A673 (cell line): ENCODE data around the gene TSG101. TPM values are rescaled to one million over a fixed set of nuclear protein-coding genes. Genes with fewer than 3 reads are reported as not detected.

Source experiments
- BruUV-seq: library from RNA; stranded (reverse); fragments of 400-500 nt; replicated peaks from 2 replicates; lab custom pipeline; 2021; lab: Mats Ljungman, UMichigan
- CTCF ChIA-PET: fragments of 300-600 bp; sonication (Branson Sonifier 250); formaldehyde crosslinking; loops from one replicate; lab custom pipeline; 2022; ENCODE audit warnings: antibody characterized with exemption; lab: Charles Lee
- POLR2A ChIA-PET: fragments of 300-600 bp; sonication (Branson Sonifier 250); formaldehyde crosslinking; loops from one replicate; lab custom pipeline; 2022; ENCODE audit warnings: antibody characterized with exemption; ENCODE audit not compliant: low non-redundant PET; lab: Charles Lee
- DNase-seq: peaks from one replicate; pipeline ENCODE4 v3.0.0-alpha.2; 2015; ENCODE audit warnings: low spot score
- H3K27ac ChIP-seq: fragments of 200-600 bp; sonication (generic); 2 replicates; pipeline ENCODE4 v1.5.1; 2016; ENCODE audit warnings: mixed run types, low read depth, mild to moderate bottlenecking, mixed read lengths, antibody characterized with exemption, low read length; ENCODE audit not compliant: poor library complexity, severe bottlenecking
- H3K27me3 ChIP-seq: fragments of 200-600 bp; sonication (generic); replicated peaks from 2 replicates; pipeline ENCODE4 v1.6.1; 2017; ENCODE audit warnings: mixed run types, low read depth, mild to moderate bottlenecking, mixed read lengths, antibody characterized with exemption, low read length; ENCODE audit not compliant: insufficient read depth, poor library complexity
- H3K36me3 ChIP-seq: fragments of 200-600 bp; sonication (generic); 2 replicates; pipeline ENCODE4 v1.6.1; 2016; ENCODE audit warnings: mixed run types, mild to moderate bottlenecking, mixed read lengths, antibody characterized with exemption, low read length; ENCODE audit not compliant: insufficient read depth, poor library complexity, severe bottlenecking
- H3K4me1 ChIP-seq: fragments of 200-600 bp; sonication (generic); 2 replicates; pipeline ENCODE4 v1.6.1; 2017; ENCODE audit warnings: mixed run types, mild to moderate bottlenecking, mixed read lengths, antibody characterized with exemption, low read length; ENCODE audit not compliant: insufficient read depth, poor library complexity, severe bottlenecking
- H3K4me3 ChIP-seq: fragments of 200-600 bp; sonication (generic); 2 replicates; pipeline ENCODE4 v1.5.1; 2016; ENCODE audit warnings: low read depth, mixed run types, mild to moderate bottlenecking, mixed read lengths, low read length; ENCODE audit not compliant: poor library complexity, severe bottlenecking
- H3K9me3 ChIP-seq: fragments of 200-600 bp; sonication (generic); 2 replicates; pipeline ENCODE4 v1.6.1; 2016; ENCODE audit warnings: mixed run types, low read depth, mild to moderate bottlenecking, mixed read lengths, antibody characterized with exemption, low read length; ENCODE audit not compliant: poor library complexity, severe bottlenecking
- CTCF ChIP-seq: fragments of 300-800, 200-600 bp; sonication (generic); conservative IDR thresholded peaks from 2 replicates; pipeline ENCODE4 v1.5.1; 2017; ENCODE audit warnings: low read depth, mild to moderate bottlenecking, antibody characterized with exemption, low read length, moderate library complexity, mixed read lengths
- EZH2 ChIP-seq: fragments of 200-600 bp; sonication (generic); IDR thresholded peaks from 2 replicates; pipeline ENCODE4 v1.6.1; 2017; ENCODE audit warnings: borderline replicate concordance, low read depth, mild to moderate bottlenecking, mixed read lengths, antibody characterized with exemption, low read length; ENCODE audit not compliant: poor library complexity, severe bottlenecking
- intact Hi-C: fragments of 100-400 bp; cut with micrococcal nuclease; formaldehyde crosslinking; loops from one replicate; pipeline ENCODE4 v1.10.0; 2022; ENCODE audit not compliant: unreplicated experiment
- total RNA-seq: library from RNA; stranded (reverse); gene quantifications from 2 replicates; pipeline ENCODE4 v1.2.3, GENCODE V29; 2021

The TSG101 gene
- total RNA-seq, 1 experiment from 2014 or later, result 48.2 TPM

GRCh38 chr11:18521122-18521521 is 5.6 kb downstream of the TSG101 start:
- POLR2A ChIA-PET, result no interaction called here
- no peaks in the 10 kb centered on the region for H3K4me1 ChIP-seq
- intact Hi-C loops, result no loop called here
- no TSS peak for BruUV-seq
- CTCF ChIA-PET, result no interaction called here
- TF ChIP-seq CTCF (no peak), EZH2 (no peak)
- no peak for DNase-seq
- H3K9me3 ChIP-seq, result no peaks in the 10 kb centered on the region
- H3K36me3 ChIP-seq, result no peaks in the 10 kb centered on the region
- no peaks in the 10 kb centered on the region for H3K27me3 ChIP-seq
- no peak overlapping the region for H3K4me3 ChIP-seq
- no peak overlapping the region for H3K27ac ChIP-seq

- ChIA-PET CTCF (no interaction called here), POLR2A (no interaction called here)
- H3K36me3 ChIP-seq, result peaks cover 38% of the 10 kb centered on the region
- intact Hi-C loops, result no loop called here
- no TSS peak for BruUV-seq
- H3K27ac ChIP-seq, result no peak overlapping the region
- H3K9me3 ChIP-seq, result no peaks in the 10 kb centered on the region
- TF ChIP-seq CTCF (no peak), EZH2 (no peak)
- H3K4me1 ChIP-seq, result no peaks in the 10 kb centered on the region
- no peak overlapping the region for H3K4me3 ChIP-seq
- H3K27me3 ChIP-seq, result no peaks in the 10 kb centered on the region
- no peak for DNase-seq
Observed at GRCh38 chr11:18502352-18502751, 24.4 kb downstream of the TSG101 start.

GRCh38 chr11:18501629-18502028 is 25.1 kb downstream of the TSG101 start:
- intact Hi-C loops, result no loop called here
- TF ChIP-seq CTCF, result no peak
- no peak for TF ChIP-seq EZH2
- Histone ChIP-seq H3K36me3 (peaks cover 35% of the 10 kb centered on the region), H3K27me3 (no peaks in the 10 kb centered on the region), H3K9me3 (no peaks in the 10 kb centered on the region), H3K4me1 (no peaks in the 10 kb centered on the region), H3K27ac (no peak overlapping the region), H3K4me3 (no peak overlapping the region)
- no peak for DNase-seq
- POLR2A ChIA-PET, result no interaction called here
- no TSS peak for BruUV-seq
- CTCF ChIA-PET, result no interaction called here
